GM06990 (cell line): ENCODE results near the gene NBPF6.
"Not testable (repeated sequence)": the region's sequence is repeated elsewhere in the genome, so short reads cannot be mapped to it uniquely, and the experiment has no call there.

Source experiments
- DNase-seq: peaks from one replicate; pipeline ENCODE4 v3.0.0-alpha.2; 2011; ENCODE audit not compliant: insufficient read length; ENCODE audit errors: extremely low read depth
- H3K27me3 ChIP-seq: replicated peaks from 2 replicates; pipeline ENCODE4 v1.6.0; 2011; ENCODE audit warnings: low read length; ENCODE audit not compliant: control insufficient read depth, insufficient read depth
- H3K36me3 ChIP-seq: 2 replicates; pipeline ENCODE4 v1.5.1; 2011; ENCODE audit warnings: low read length; ENCODE audit not compliant: control insufficient read depth, insufficient read depth
- H3K4me3 ChIP-seq: replicated peaks from 2 replicates; pipeline ENCODE4 v1.5.1; 2011; ENCODE audit warnings: low read depth, mild to moderate bottlenecking, control low read depth, low read length
- TF ChIP-seq, protein P1 (sequence below): IDR thresholded peaks from 2 replicates; pipeline ENCODE4 v1.5.1; 2011; ENCODE audit warnings: low read length, control low read depth, mild to moderate bottlenecking, inconsistent platforms; ENCODE audit not compliant: insufficient read depth, poor library complexity, severe bottlenecking

NBPF6 gene

GRCh38 chr1:108512239-108513043, 62.3 kb downstream of the NBPF6 start:
- no peaks in the 10 kb centered on the region for H3K27me3 ChIP-seq
- no peak for DNase-seq
- TF ChIP-seq, protein P1, sequence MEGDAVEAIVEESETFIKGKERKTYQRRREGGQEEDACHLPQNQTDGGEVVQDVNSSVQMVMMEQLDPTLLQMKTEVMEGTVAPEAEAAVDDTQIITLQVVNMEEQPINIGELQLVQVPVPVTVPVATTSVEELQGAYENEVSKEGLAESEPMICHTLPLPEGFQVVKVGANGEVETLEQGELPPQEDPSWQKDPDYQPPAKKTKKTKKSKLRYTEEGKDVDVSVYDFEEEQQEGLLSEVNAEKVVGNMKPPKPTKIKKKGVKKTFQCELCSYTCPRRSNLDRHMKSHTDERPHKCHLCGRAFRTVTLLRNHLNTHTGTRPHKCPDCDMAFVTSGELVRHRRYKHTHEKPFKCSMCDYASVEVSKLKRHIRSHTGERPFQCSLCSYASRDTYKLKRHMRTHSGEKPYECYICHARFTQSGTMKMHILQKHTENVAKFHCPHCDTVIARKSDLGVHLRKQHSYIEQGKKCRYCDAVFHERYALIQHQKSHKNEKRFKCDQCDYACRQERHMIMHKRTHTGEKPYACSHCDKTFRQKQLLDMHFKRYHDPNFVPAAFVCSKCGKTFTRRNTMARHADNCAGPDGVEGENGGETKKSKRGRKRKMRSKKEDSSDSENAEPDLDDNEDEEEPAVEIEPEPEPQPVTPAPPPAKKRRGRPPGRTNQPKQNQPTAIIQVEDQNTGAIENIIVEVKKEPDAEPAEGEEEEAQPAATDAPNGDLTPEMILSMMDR: peak; percentile 77
- H3K4me3 ChIP-seq: no peak overlapping the region
- H3K36me3 ChIP-seq: no peaks in the 10 kb centered on the region

- DNase-seq: no peak
- TF ChIP-seq, protein P1: no peak
- H3K36me3 ChIP-seq: no peaks in the 10 kb centered on the region
- H3K27me3 ChIP-seq: no peaks in the 10 kb centered on the region
- H3K4me3 ChIP-seq: no peak overlapping the region
Observed at GRCh38 chr1:108513044-108513415, 62.9 kb downstream of the NBPF6 start.

- not testable (repeated sequence) for H3K36me3 ChIP-seq, DNase-seq, H3K27me3 ChIP-seq, H3K4me3 ChIP-seq
Observed at GRCh38 chr1:108513914-108514313, 63.8 kb downstream of the NBPF6 start.

GRCh38 chr1:108517301-108517897, 67.3 kb downstream of the NBPF6 start:
- DNase-seq, H3K27me3 ChIP-seq, H3K36me3 ChIP-seq, H3K4me3 ChIP-seq: not testable (repeated sequence)
